HG02852 (cell line): ENCODE data around the gene SLC38A3.

ENCODE experiments used
- ATAC-seq: cut with Tn5 transposase; IDR thresholded peaks from one replicate; pipeline ENCODE4 v1.9.1; 2021; ENCODE audit warnings: mild to moderate bottlenecking, moderate library complexity; ENCODE audit not compliant: unreplicated experiment

SLC38A3 gene

DNA sequence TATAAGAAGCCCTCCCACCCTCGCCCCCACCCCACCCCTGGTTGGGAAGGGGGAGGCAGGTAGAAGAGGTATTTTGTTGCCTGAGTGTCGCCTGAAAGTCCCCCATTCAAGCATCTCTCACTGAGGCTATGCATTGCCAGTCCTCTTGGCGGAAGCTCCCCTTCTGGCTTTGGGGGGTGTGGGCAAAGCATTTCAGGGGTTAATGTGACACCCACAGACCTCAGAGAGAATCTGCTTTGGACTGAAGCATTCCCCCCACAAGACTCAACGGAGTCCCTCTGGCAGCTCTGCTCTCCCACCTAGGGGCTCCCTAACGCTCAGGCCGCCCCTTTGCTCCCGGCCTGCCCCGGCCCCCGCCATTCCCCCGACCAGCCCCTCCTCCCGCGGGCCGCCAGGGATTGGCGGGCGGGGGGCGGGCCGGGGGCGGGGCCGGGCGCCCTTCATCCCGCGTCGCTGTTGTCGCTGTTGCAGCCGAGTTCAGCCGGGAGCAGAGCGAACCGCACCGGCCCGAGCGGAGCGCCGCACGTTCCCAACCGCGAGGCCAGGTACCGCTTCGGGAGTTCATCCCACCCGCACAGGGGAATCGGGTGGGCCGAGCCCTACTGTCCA is at the start of gene SLC38A3:
TSS of gene SLC38A3 (plus strand) at position 468 of the 609 bp plus-strand sequence. CDS start 8,929 bp downstream, outside the sequence.
- no peak for ATAC-seq

GRCh38 chr3:50155491-50155878 is 49.6 kb upstream of the SLC38A3 start:
- no peak for ATAC-seq

DNA sequence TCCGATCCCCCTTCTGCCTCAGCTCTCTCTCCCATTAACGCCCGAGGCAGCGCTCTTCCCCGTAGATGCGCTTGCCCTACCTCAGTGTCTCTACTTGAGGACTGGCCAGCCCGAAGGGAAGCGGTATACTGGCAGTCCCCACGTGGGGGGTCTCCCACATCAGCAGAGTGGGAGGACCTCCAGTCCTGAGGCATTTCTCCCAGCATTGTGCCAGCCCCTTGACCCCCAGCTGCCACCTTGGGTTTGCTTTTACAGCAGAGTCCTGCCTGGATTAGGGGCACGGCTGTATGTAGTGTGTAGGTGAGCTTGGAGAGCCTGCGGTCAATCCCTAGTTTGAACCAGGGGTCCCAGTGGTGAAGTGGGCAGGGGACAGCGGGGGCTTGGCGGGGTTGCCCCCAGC is 49.2 kb upstream of the SLC38A3 start:
- no peak for ATAC-seq

DNA sequence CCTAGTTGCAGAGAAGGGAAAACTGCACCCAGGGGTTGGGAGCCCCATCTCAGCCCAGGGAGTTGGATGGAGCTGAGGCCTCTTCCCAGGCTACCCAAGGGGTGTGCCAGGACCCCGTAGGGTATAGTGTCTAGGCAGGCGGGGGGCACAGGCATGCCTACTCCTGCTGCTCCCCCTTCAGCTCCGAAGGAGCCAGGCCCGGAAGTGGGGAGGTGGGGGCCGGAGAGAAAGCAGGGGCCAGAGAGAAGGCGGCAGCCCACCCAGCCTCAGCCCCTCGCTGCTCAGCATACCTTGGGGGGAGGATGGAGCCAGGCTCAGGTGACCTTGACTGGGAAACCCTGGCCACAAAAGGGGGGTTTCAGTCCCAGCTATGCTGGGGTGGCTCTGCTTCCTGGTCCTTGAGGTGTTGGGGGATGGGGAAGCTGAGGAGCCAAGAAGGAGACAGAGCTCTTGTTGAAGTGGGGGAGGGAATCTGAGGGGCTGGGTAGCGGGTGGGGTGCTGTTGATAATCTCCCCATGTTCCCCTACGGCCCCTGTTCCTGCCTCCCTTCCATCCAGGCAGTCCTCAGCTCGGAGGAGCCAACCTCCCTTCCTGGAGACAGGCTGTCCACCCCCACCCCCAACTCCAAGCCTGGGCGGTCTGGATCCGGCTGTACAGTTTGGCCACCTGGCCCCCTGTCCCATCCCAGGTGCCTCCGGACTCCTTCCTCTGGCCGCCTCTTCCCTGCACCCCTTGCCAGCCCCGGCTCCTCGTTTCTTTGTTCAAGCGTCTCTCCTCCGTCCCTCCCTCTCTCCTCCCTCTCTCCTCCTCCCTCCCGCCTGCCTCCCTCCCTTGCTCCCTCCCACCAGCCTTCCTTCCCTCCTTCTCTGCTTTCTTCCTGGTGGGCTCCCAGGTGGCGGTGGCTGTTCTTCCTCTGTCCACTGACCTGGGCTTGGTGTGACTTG is 48.2 kb upstream of the SLC38A3 start:
- no peak for ATAC-seq

- no peak for ATAC-seq
Observed at GRCh38 chr3:50157827-50158529, 47.1 kb upstream of the SLC38A3 start.

DNA sequence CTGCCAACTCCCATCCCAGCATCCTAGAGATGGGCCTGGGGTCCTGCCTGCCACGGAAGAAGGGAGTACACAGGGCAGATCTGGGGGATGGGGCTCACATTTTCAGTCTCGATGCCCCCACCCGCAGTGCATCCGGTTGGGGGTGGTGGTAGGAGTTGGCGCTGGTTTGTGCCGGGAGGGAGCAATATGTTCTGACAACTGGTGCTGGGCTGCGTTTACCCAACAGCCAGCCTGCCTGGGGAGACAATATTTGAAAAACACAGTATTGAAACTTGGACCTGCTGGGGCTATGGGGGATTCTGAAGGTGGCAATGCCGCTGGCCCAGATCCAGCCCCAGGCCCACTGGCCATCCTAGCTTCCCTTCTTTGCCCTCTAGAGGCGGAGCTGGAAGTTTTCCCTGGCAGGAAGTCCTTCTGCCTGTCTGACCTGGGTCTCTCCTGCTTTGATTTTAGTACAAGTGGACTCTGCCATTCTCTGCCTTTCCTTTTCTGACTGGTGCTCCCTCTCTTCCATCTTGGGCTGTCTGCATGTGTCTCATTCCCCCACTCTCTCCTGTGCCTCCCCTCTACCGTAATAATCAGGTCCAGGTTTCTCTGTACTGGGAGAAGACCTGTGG is 46.4 kb upstream of the SLC38A3 start:
- ATAC-seq: no peak

GRCh38 chr3:50160561-50160983 is 44.5 kb upstream of the SLC38A3 start:
- no peak for ATAC-seq

DNA sequence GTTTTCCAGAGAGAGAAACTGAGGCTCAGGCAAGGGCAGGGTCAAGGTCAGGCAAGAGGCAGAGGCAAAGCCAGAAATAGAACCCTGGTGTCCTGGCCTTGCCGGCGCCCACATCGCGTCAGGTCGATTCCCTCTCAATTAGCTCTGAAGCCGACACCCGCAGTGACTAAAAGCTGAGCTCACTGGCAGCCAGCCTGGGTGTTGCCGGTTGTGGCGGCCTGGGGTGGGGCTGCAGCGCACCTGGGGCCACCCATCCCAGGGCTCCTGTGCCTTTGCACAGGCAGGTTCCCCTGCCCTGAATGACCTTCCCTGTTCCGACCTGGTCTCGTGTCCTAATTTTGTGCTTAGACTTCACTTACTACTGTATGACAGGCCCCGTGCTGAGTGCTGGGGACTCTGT is 43.8 kb upstream of the SLC38A3 start:
- ATAC-seq: no peak

GRCh38 chr3:50162034-50162883 is 42.8 kb upstream of the SLC38A3 start:
- ATAC-seq: no peak

DNA sequence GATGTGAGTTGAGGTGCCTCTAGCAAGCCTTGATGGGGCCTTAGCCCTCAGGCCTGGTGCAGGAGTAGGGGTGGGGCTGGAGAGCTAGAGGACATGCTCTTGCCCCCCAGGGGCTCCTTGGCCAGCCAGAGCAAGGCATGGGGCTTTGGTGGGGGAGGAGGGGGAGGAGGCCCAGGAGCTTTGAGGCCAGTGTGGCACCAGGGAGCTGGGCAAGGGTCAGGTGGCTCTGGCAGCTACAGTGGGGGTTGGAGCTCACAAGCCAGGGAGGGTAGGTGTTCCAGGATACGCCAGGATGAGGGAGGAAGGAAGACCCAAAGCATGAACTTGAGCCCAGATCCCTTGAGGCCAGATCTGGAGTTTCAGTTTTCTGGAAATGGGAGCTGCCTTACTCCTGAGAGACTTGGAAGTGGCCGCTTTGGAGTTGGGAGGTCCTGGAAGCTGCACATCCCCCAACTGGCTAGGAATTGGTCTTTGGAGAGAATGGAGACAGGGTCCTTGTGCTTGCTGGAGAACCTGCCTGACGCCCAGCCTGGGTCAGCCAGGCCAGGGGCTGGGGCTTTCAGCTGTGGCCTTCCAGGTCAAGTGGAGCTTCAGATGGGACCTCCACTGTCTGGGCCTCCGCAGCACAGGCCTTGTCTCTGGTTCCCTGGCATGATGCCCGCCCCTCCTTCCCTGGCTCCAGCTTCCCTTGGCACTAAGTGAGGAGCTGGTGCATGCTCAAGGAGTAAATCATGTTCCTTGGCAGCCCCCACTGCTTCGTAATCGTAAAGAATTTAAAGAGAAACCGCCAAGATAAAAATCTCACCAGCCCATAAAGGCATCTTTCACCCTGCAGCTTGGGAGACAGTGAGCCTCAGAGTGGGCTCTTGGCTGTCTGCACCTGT is 41.3 kb upstream of the SLC38A3 start:
- no peak for ATAC-seq

DNA sequence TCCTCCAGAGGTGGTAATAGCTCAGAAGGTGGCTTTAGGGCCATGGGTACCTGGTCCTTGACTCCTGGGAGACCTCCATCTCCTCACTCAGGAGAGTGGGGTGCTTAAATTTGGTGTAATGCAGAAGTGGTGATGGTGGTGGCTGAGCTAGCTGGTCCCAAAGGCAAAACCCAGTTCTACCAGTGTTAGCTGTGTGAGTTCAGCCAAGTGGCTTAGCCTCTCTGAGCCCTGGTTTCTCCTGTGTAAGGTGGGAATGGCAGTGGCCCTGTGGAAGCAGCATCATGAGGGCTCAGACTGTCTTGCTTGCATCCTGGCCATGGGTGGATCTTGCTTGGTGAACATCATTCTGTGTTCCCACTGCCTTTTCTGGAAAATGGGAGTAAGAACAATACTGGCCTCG is 40.6 kb upstream of the SLC38A3 start:
- no peak for ATAC-seq

- no peak for ATAC-seq
Observed at GRCh38 chr3:50164984-50165909, 39.8 kb upstream of the SLC38A3 start.

DNA sequence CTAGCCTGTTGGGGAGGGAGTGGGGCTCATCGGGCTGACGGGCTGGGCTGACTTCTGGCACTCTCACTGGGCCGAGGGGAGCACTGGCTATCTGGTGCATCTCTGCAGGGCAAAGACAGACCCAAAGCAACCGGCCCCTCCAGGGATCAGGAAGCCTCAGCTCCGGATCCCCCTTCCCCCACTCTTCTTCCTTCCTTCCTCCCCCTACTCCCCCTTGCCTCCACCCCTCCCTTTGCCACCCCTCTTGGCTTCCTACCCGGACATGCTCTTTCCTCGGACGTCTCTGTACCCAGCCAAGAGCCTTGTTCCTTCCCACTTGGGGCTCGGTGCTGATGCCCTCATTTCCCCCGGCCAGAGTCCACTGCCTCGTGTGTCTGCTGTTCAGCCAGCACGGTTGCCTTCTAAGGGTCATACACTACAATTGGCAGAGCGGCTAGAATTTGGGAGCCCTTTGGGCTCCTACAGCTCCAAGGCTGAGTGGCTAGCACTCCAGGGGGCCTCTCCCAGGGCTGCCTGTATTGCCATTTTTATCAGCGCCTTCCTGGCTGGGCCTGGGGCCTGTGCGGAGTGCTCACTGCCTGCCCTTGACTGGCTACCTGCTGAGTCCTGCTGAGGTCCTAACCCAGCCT is 39.0 kb upstream of the SLC38A3 start:
- no peak for ATAC-seq

GRCh38 chr3:50166620-50167019 is 38.5 kb upstream of the SLC38A3 start:
- no peak for ATAC-seq

- no peak for ATAC-seq
Observed at GRCh38 chr3:50167069-50167840, 37.8 kb upstream of the SLC38A3 start.

- no peak for ATAC-seq
Observed at GRCh38 chr3:50167841-50168209, 37.2 kb upstream of the SLC38A3 start.

DNA sequence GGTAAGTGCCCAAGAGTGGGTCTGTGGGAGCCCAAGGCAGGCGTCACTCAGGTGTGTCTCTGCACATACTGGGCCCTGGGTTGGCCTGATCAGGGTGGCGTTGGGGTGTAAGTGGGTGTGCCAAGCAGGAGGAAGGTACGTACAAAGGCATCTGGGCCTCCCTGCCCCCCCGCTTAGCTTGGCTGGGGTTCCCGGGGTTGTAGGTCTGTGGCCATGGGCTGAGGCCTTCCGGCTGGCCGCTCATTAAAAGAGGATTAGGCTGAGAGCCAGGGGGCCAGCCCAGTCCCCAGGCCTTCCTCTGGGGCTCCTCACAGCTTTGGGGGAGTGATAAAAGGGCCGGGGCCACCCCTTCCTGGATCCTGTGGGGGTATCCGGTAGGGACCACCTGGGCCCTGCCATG is 36.7 kb upstream of the SLC38A3 start:
- ATAC-seq: no peak
